Midbrain (tissue), 1 donor: ENCODE results near the gene NFIA.
"Not testable (repeated sequence)": the region's sequence is repeated elsewhere in the genome, so short reads cannot be mapped to it uniquely, and the experiment has no call there.

Experiments
- DNase-seq: peaks from one replicate; lab custom pipeline; 2025; lab: John Stamatoyannopoulos, UW

Gene NFIA

DNA sequence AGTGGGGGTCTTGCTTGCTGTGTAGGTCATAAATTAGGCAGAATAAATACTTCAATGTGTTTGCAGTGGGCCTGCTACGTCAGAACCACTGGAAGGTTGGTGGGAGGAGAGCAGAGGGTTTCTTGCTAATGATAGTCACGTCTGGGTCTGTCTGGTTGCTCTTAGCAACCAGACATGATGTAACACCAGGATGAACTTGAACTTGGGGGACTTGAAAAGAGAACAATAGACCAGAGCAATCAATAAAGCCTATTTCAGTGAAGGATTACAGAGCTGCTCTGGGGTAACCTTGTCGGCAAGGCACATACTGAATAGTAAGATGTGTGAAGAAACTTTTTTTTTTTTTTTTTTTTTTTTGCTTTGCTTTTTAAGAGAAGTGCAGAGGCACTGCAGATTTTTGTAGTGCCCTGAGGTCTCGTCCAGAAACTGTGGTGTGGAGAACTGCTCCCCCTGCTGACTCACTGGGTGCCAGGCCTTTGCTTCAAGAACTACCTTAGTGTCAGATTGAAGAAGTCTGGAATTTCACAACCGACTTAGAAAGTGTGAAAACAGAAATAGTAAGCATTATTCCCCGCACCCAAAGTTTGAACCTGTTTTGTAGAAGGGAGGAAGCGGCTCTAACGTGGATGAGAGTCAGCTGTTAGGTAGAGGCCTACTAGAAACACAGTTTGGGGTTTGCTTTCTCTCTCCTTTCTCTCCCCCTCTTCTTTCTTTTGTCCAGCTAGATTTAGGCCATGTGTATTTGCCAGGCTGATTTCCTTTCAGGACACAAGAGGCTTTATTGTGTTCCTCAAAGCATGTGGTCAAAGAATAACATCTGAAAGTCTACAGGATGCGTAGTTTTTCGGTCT, 371.0 kb downstream of the NFIA start:
- DNase-seq, result peak; percentile 89

GRCh38 chr1:61455400-61455799, 373.0 kb downstream of the NFIA start:
- DNase-seq, result no peak

- no peak for DNase-seq
These were observed 375.2 kb downstream of the NFIA start for GRCh38 chr1:61457526-61458040.

DNA sequence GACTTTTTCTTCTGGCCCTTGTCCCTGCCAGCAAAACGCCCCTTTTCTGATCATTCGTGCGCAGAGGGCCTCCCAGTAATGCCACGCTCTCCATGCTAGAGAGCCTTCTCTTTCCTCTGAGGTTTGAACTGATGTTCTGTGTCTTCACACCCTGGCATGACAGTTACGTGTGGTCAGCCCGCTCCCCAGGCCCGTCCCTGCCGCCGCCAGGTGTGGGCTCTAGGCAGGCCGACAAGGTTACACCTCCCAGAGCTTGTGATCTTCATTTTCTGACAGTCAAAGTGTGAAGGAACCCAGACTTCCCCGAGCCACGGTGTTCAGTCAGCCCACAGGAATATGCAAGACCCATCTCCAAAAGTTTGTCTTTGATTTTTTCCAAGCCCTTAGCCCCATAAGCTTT, 377.0 kb downstream of the NFIA start:
- DNase-seq, result no peak

DNA sequence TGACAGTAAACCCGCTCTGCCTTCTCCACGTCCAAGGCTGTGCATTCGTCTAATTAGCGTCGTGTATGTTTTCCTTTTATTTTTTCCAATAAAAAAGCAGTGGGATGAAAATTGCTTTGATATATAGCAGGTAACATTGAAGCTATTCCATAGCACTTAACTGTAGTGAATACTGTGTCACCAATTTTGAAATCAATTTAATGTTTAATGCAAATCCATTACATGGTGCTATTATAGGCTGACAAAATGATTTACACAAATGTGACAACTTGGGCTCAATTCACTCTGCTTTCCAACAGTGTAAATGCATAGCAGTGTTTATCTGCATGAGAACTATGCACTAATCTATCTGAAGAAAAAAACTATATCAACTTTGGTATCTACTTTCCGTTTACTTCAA, 377.8 kb downstream of the NFIA start:
- DNase-seq, result no peak

GRCh38 chr1:61461406-61462384, 379.3 kb downstream of the NFIA start:
- DNase-seq, result no peak

- no peak for DNase-seq
These were observed 380.3 kb downstream of the NFIA start for GRCh38 chr1:61462628-61463027.

GRCh38 chr1:61463220-61463619, 380.9 kb downstream of the NFIA start:
- DNase-seq, result no peak

DNA sequence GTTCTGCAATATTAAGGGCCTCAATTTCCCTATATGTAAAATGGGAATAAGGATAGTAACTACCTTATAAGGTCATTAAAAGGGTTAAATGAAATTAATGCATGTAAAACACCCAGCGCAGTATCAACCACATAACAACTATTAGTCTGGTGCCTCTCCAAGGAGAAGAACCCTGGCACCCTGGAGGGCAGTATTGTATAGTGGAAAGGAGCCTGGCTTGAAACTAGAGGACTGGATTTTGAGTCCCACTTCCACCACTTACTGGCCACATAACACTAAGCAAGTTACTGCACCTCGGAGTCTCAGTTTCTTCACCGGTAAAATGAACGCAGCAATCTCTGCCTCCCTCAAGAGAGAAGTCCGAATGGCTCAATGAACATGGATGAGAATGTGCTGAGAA, 385.5 kb downstream of the NFIA start:
- not testable (repeated sequence) for DNase-seq

DNA sequence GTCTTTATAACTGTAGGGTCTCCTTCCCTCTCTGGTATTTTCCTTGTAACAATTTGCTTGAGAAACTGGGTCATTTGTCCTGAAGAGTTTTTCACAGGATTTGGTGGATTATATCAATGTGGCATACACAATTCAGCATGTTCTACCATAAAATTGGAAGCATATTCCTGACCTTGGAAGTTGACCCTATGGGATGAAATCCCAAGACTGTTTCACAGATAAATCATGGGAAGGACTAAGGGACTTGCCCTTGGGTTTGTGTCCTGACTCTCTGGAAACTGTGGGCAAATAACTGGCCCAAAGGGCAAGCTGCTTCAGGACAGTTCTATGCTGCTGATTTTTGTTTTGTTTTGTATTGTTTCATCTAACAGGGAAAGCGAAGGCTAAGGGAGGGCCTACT, 387.0 kb downstream of the NFIA start:
- DNase-seq, result no peak

DNA sequence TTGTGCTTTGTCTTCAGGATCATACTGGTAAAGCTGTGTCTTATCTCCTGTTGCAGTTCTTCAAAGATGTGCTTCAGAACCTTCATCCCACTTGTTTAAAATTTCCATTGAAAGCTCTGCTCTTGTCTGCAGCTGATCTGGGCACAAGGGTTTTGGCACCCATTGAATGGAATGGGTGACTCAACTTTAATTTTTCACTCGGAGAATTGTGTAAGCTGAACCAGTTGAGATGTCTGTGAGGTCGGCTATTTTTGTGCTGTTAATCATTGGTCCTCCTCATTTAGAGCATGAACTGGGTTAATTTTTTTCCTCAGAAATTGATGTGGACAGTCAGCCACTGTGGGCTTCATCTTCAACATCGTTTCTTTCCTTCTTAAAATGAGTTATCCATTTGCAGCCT, 390.5 kb downstream of the NFIA start:
- no peak for DNase-seq

GRCh38 chr1:61474269-61474817, 392.0 kb downstream of the NFIA start:
- no peak for DNase-seq

- DNase-seq, result no peak
These were observed 392.6 kb downstream of the NFIA start for GRCh38 chr1:61474963-61475362.

GRCh38 chr1:61477301-61477700, 394.9 kb downstream of the NFIA start:
- DNase-seq, result no peak

- no peak for DNase-seq
These were observed 398.0 kb downstream of the NFIA start for GRCh38 chr1:61480273-61480935.

- DNase-seq, result no peak
These were observed 399.0 kb downstream of the NFIA start for GRCh38 chr1:61481315-61481715.

GRCh38 chr1:61482170-61482734, 399.9 kb downstream of the NFIA start:
- DNase-seq, result no peak

DNA sequence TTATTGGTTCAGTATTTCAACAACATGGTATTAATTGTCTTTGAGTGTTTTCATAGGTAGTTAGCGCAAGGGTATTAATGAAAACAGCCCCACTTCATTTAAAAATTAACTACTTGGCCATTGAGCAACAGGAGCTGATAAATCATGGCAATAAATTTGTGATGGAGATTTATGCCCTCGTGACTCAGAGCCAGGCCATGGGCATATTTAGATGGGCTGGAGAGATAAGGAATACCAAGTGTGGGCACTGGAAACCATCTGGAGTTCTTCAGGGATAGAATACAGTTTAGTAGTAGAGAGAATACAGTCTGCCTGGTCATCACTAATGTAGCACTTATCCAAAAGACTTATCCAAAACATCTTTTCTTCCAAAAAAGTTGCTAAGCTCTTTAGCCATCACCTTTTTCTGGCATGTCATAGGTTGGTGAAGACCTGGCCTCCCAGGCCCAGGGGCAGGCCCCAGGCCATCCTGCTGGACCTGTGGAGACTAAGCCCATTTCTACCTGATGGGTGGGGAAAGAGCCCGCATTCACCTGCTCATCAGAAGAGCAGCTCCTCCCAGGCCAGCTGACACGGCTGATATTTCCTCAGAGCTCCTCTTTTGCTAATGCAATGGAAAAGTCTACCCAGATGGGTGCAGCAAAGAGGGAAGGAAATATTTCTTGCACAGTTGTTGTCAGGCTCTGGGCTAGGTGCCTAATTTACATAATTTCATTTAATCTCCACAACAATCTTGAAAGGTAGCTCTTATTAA, 404.6 kb downstream of the NFIA start:
- no peak for DNase-seq

- DNase-seq, result no peak
These were observed 405.4 kb downstream of the NFIA start for GRCh38 chr1:61487801-61488200.

GRCh38 chr1:61490924-61491323, 408.6 kb downstream of the NFIA start:
- DNase-seq, result no peak

DNA sequence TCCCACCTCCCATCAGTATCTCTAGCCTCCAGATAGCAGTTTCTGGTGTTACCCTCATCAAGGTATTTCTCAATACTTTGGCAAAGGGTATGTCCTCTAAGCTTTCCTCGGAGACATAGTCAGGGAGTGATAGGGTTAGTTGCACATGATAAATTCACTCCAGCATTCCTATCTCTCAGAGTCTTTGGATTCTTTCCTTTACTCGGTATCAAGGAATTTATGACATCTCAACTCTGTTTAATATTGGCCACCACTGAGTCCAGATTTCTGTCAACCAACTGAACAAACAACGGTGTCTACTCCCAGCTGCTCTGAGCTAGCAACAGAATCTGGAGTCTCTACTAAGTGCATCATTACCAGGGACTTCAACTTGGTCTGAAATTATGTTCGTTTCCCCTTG, 409.1 kb downstream of the NFIA start:
- DNase-seq, result no peak
